Activated CD8-positive, alpha-beta memory T cell treated with anti-CD3 and anti-CD28 coated beads for 48 hours (primary cell): ENCODE measurements around the gene RWDD3.

Experiments used
- DNase-seq, 3 experiments: peaks; one replicate each; pipeline ENCODE4 v3.0.0-alpha.2; 2020; ENCODE audit warnings: low read depth in 2 of 3, low spot score in 2 of 3

Gene RWDD3

GRCh38 chr1:95229706-95230105 is 4.3 kb upstream of the RWDD3 start:
- no peak for DNase-seq

DNA sequence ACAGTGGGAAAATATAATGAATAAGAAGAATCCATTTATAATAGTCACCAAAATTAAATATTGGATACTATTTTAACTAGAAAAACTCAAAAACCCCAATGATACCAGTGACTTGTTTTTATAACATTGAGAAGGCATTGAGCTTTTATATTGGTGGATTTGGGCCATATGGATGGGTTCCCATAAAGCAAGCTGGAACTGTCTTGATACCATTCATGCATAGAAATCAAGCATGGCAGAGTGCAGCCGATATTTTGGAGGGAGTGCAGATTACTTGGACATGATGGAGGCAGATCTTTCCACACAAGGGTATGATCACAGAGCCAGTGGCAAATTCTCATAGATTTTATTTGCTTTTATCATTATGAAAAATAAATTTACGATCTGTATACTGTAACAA is 3.8 kb upstream of the RWDD3 start:
- DNase-seq: no peak

GRCh38 chr1:95230768-95231191 is 3.2 kb upstream of the RWDD3 start:
- no peak for DNase-seq

DNA sequence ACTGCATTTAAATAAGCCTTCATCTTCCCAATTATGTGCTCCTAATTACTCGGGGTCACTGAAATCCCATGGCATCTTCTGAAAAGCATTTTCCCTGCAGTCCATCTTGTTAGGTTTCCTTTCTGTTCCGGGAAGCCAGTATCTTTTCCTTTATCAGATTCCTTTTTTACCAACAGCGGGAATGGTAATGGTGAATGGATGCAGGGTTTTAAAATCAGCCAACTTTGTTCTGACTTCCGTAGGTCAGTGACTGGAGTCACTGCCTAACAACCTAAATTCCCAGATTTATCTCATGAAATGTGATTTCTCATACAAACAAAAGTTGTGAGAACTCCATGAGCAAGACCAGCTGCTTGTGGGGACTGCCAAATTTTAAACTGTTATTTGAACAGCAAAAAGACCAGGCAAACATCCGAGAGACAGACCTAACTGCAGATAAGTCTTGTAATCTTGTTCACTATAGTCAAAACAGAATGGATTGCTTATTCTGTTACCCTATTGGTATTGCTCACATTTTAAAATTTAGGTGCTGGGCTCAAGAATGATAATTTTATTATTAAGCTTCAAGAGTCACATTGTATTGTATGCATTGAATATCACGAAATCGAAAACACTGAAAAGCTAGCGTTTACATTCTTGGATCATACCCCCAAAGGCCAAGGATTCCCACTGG is 1.2 kb upstream of the RWDD3 start:
- no peak for DNase-seq

- no peak for DNase-seq
These were observed 682 bp upstream of the RWDD3 start for GRCh38 chr1:95233319-95233736.

DNA sequence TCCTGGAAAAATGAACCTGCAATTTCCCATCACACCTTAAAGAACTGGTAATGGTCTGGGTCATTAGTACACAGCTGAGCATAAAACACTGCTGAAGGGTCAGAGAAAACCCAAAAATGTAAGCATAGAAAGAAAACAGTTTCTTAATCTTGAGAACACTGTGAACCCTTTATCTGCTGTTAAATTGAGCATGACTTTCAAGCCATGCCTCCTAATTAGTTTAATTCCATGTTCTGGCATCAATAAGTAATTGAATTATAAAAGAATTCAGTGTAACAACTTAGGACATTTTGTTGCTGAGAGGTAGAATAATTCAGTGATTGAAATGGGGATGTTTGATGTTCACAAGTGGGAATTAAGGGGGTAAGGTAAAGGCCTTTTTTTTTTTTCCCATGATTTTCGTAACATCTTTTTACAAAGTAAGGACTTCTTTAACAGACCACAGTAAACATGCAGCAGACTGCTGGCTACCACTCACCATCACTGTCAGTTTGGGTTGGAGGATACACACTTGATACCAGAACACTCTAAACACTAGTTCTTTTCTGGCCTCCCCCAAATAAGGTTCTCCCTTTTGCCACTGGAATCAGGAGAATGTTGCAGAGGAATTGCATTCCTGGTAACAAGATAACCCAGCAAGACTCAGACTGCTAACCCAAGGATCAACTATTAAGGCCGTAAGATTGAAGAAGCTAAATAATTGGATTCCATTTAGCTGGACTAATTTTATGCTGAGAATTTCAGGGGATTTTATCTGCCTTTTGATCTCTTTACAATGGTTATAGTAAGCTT is 3.0 kb downstream of the RWDD3 start:
- no peak for DNase-seq

GRCh38 chr1:95237981-95238703 is 4.1 kb downstream of the RWDD3 start:
- no peak for DNase-seq

DNA sequence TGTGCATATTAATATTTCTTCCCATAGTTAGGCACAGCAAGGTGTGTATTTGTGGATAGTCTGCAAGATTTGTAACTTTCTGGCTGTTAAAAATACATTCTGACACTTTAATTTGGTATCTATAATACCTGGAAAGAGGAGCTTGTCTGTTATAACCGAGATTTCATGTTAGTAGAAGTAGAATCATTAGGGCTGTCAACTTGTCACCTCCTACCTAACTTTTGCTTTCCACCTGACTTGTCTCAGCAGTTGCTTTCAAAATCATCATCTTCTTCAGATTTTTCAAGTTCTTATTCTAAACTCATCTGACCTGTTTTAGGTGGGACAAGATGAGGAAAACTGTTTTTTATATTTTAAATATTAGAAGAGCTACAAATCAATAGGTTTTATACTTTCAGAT is 11.0 kb downstream of the RWDD3 start:
- DNase-seq: no peak

GRCh38 chr1:95246511-95246910 is 12.5 kb downstream of the RWDD3 start:
- DNase-seq: no peak

- no peak for DNase-seq
These were observed 13.6 kb downstream of the RWDD3 start for GRCh38 chr1:95247607-95248006.

- no peak for DNase-seq
These were observed 15.9 kb downstream of the RWDD3 start for GRCh38 chr1:95249916-95250315.

DNA sequence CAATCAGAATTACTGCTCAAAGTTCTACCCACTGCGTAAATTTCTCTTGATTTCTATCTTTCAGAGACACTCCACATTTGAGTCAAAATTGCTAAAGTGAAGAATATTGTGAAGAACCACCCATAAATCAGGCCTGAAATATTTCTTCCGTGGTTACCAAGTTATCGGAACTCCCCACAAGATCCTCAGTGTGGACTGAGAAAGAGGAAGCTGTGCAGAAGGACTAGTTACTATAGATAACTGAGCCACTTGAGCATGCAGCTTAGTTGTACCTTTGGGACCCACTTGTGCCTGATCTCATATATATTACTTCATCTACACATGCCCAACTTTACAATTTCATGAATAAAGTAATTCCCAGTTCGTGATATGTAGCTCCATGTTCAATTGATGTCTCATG is 18.4 kb downstream of the RWDD3 start:
- no peak for DNase-seq

DNA sequence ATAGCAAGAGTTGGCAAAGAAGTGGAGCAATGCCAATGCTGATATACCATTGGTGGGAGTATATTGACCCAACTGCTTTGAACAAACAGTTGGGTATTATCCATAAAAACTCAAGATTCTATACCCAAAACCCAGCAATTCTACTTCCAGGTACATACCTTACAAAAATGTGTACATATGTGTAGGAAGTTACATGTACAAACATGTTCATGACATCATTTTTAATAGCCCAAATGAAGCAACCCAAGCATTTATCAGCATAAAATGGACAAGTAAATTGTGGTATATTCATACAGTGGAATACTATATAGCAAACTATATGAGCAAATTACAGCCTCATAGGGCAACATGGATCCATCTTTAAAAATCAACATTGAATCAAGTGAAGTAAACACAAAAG is 20.9 kb downstream of the RWDD3 start:
- DNase-seq: no peak

DNA sequence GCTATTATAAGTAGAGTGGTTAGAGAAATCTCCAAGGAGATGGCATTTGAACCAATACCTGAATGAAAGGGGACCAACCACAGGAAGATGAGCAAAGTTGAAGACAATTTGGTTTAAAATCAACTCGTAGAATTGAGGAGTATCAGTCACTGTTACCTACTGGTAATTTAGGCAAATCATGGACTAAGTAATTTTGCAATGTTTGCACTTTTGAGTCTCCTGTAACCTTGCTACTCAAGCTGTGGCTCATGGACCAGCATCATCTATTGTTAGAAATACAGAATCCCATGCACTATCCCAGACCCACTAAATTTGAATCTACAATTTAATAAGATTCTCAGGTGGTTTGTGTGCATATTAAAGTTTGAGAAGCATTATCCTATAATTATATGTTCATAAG is 21.8 kb downstream of the RWDD3 start:
- no peak for DNase-seq

DNA sequence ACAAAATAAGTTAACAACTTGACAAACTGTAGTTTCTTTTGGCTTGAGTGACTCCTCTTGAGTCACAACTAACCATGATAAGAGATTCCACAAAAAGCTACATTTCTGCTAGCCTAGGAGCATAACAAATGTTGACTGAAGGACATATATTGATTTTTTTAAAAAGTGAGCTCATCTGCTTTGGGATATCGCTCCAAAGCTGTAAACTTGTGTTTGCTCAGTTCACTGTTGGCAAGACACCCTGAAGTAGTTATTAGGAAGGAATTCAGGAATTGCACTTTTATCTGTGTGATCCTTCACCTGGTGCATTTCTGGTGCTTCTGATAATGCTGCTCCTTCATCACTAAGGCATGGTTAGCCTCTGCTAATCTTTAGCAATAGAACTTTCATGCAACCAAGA is 23.7 kb downstream of the RWDD3 start:
- DNase-seq: no peak

DNA sequence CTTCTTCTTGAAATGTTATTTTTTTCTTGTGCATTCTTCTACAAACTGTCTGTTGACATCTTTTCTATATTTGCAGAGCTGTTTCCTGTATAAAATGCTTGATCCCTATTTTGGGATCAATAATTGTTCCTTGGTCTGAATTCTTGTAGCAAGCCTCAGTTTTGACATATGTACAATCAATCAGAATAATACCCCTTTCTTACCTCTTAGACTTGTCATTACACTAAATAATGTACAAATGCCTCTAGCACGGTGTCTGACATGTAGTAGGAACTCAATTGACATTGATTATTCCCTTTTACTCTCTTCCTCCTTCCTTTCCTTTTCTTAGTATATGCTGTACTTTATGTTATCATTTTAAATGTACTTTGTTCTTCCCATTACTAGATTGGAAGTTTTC is 25.2 kb downstream of the RWDD3 start:
- no peak for DNase-seq

DNA sequence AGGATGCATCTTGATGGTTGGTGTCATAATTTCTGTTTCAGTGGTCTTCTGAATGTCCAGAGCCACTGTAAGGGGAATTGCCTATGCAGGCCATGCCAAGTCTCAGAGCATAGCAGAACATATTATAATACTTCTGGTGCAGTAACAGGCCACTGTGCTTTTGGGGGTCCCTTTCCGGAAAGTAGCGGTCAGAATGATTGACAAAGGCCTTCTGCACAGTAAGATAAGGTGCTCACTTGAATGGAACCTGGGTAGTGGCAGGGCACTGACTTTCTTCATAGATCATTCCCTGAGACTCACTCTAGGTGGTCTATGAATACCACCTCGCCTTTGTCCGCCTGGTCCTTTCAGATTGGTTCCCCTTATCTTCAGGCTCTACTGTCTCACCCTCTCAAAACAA is 28.9 kb downstream of the RWDD3 start:
- no peak for DNase-seq

GRCh38 chr1:95263450-95263849 is 29.4 kb downstream of the RWDD3 start:
- no peak for DNase-seq

DNA sequence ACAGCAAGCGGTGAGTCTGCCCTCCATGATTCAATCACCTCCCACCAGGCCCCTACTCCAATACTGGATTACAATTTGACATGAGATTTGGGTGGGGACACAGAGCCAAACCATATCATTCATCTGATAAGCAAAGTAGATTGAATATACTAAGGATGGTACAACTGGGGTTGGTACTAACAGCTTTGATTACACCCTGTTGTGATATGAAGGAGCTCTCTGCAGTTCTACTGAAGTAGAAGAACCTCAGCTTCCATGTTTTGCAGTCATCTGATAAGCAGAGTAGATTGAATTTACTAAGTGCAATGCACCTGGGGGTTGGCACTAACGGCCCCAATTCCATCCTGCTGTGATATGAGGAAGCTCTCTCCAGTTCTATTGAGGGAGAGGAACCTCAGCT is 31.1 kb downstream of the RWDD3 start:
- DNase-seq: no peak

GRCh38 chr1:95276429-95276828 is 42.4 kb downstream of the RWDD3 start:
- DNase-seq: no peak

GRCh38 chr1:95278173-95279006 is 44.4 kb downstream of the RWDD3 start:
- DNase-seq: no peak
